Stomach (tissue), 9 donors: ENCODE measurements around the gene ABAT. TPM values are rescaled to one million over a fixed set of nuclear protein-coding genes. Genes with fewer than 3 reads are reported as not detected.

ENCODE experiments used
- DNase-seq, 2 donors: peaks; one replicate each; pipeline versions ENCODE4 v3.0.0 to v3.0.0-alpha.2; 2013 to 2019
- H3K27ac ChIP-seq, 5 donors: fragments of 200-600 bp in 4 of 5; sonication (generic) in 4 of 5; one replicate each; pipeline ENCODE4 v1.5.1; 2013 to 2019; ENCODE audit warnings: mild to moderate bottlenecking in 1 of 5, moderate library complexity in 1 of 5
- H3K27me3 ChIP-seq, 3 donors: fragments of 200-600 bp; sonication (generic); one replicate each; pipeline ENCODE4 v1.5.1; 2017 to 2019; ENCODE audit warnings: mixed run types in 1 of 3
- H3K36me3 ChIP-seq, 4 donors: fragments of 200-600 bp; sonication (generic); 1 replicate in 3 of 4; 2 replicates in 1 of 4; pipeline ENCODE4 v1.5.1; 2016 to 2019
- H3K4me1 ChIP-seq, 4 donors: fragments of 200-600 bp; sonication (generic); one replicate each; pipeline ENCODE4 v1.5.1; 2016 to 2019
- H3K4me3 ChIP-seq, 4 donors: fragments of 200-600 bp; sonication (generic) in 3 of 4; one replicate each; pipeline ENCODE4 v1.5.1; 2016 to 2019; ENCODE audit warnings: mild to moderate bottlenecking in 1 of 4
- H3K9me3 ChIP-seq, 4 donors: fragments of 200-600 bp; sonication (generic); one replicate each; pipeline ENCODE4 v1.5.1; 2016 to 2019
- CTCF ChIP-seq, 7 experiments: fragments of 450-650 bp in 4 of 7; fragments of 200-600 bp in 3 of 7; sonication (generic) in 3 of 7; IDR thresholded peaks; one replicate each; pipeline ENCODE4 v1.5.1; 2016 to 2019; ENCODE audit warnings: antibody characterized with exemption in 7 of 7, control low read depth in 2 of 7, mild to moderate bottlenecking in 1 of 7
- EP300 ChIP-seq: sonication (generic); formaldehyde crosslinking; IDR thresholded peaks from one replicate; pipeline ENCODE4 v1.6.1; 2017; ENCODE audit warnings: antibody characterized with exemption
- POLR2A ChIP-seq, 4 donors: fragments of 450-650 bp; IDR thresholded peaks; one replicate each; pipeline ENCODE4 v1.6.1; 2016; ENCODE audit warnings: antibody characterized with exemption in 4 of 4, control low read depth in 2 of 4, mild to moderate bottlenecking in 1 of 4, moderate library complexity in 1 of 4
- POLR2AphosphoS5 ChIP-seq, 3 donors: sonication (generic); formaldehyde crosslinking; IDR thresholded peaks; one replicate each; pipeline ENCODE4 v1.6.1; 2016; ENCODE audit warnings: antibody characterized with exemption in 3 of 3
- WGBS, 5 donors: extraction: QIAGEN DNeasy Blood & Tissue Kit in 3 of 5; methylation state at CpG; one replicate each; pipeline versions ENCODE4 v1.1.5 to v1.1.7; 2013 to 2018; 5-methylcytosine and 5-hydroxymethylcytosine counted together
- intact Hi-C: fragments of 100-400 bp; cut with DNase I; formaldehyde crosslinking; loops from one replicate; pipeline ENCODE4 v1.15.1; 2023; ENCODE audit warnings: low total_unique reads
- polyA plus RNA-seq, 3 donors: library from polyadenylated mRNA; stranded (reverse); fragments of 200-250 nt; gene quantifications; one replicate each; pipeline ENCODE4 v1.2.3, GENCODE V29; 2013
- total RNA-seq, 5 donors: library from RNA; depleted of rRNA; stranded (reverse); fragments of >200 nt; gene quantifications; one replicate each; pipeline versions ENCODE4 v1.1.0 to v1.2.3, GENCODE V29; 2014 to 2016
- donor health status: healthy with polysubstance abuse.
- donor health status: Bipolar disorder and iron deficiency.
- donor health status: healthy.

The ABAT gene
- total and polyA plus RNA-seq, 8 donors: 2.9 to 10.3 (median 5.3) TPM

GRCh38 chr16:8767176-8767575 lies 92.8 kb downstream of the ABAT start:
- Histone ChIP-seq H3K27me3 (no peaks in the 10 kb centered on the region), H3K9me3 (no peaks in the 10 kb centered on the region), H3K4me1 (no peaks in the 10 kb centered on the region), H3K36me3 (peaks cover 0 to 78% (median 48%) of the 10 kb centered on the region in 4 donors), H3K27ac (no peak overlapping the region), H3K4me3 (no peak overlapping the region)
- no peak for TF ChIP-seq EP300
- TF ChIP-seq POLR2AphosphoS5 (IDR thresholded peaks at IDR 0.05): no peak
- TF ChIP-seq CTCF (IDR thresholded peaks at IDR 0.05): no peak
- TF ChIP-seq POLR2A (IDR thresholded peaks at IDR 0.05): no peak
- DNase-seq: no peak
- WGBS, 5 donors: 92 to 97% (median 94%) methylated on average over 8 of the region's 8 CpGs
- intact Hi-C loops: no loop called here

- 95 to 99% (median 96%) methylated on average over 12 of the region's 12 CpGs for WGBS, 5 donors
- no peaks in the 10 kb centered on the region for H3K4me1 ChIP-seq
- H3K27ac ChIP-seq: no peak overlapping the region
- peaks cover 0 to 89% (median 53%) of the 10 kb centered on the region in 4 donors for H3K36me3 ChIP-seq
- H3K4me3 ChIP-seq: no peak overlapping the region
- no peaks in the 10 kb centered on the region for H3K9me3 ChIP-seq
- TF ChIP-seq EP300 (no peak), CTCF (IDR thresholded peaks at IDR 0.05) (no peak), POLR2A (IDR thresholded peaks at IDR 0.05) (no peak), POLR2AphosphoS5 (IDR thresholded peaks at IDR 0.05) (no peak)
- no peaks in the 10 kb centered on the region for H3K27me3 ChIP-seq
- intact Hi-C loops: no loop called here
- DNase-seq: no peak
Observed at GRCh38 chr16:8768283-8768682, 93.9 kb downstream of the ABAT start.

- intact Hi-C loops: no loop called here
- H3K9me3 ChIP-seq: no peaks in the 10 kb centered on the region
- no peak overlapping the region for H3K27ac ChIP-seq
- H3K36me3 ChIP-seq: peaks cover 0 to 91% (median 54%) of the 10 kb centered on the region in 4 donors
- DNase-seq: no peak
- no peaks in the 10 kb centered on the region for H3K27me3 ChIP-seq
- WGBS, 5 donors: 83 to 92% (median 89%) methylated on average over 12 of the region's 12 CpGs
- TF ChIP-seq EP300 (no peak), POLR2AphosphoS5 (IDR thresholded peaks at IDR 0.05) (no peak), CTCF (IDR thresholded peaks at IDR 0.05) (no peak), POLR2A (IDR thresholded peaks at IDR 0.05) (no peak)
- H3K4me1 ChIP-seq: no peaks in the 10 kb centered on the region
- no peak overlapping the region for H3K4me3 ChIP-seq
Observed at GRCh38 chr16:8768692-8769091, 94.3 kb downstream of the ABAT start.

DNA sequence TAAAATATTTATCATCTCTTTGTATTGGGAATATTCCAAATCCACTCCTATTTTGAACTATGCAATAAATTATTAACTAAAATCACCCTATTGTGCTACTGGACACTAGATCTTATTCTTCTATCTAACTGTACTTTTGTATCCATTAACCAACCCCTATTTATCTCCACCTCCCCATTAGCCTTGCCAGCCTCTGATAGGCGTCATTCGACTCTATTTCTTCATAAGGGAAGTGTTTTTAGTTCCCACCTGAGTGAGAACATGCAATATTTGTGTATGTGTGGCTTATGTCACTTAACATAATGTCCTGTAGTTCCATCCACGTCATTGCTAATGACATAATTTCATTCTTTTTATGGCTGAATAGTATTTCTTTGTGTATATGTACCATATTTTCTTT lies 99.1 kb downstream of the ABAT start:
- Histone ChIP-seq H3K4me3 (no peak overlapping the region), H3K27ac (no peak overlapping the region), H3K4me1 (no peaks in the 10 kb centered on the region), H3K27me3 (no peaks in the 10 kb centered on the region), H3K9me3 (no peaks in the 10 kb centered on the region), H3K36me3 (peaks cover 5 to 82% (median 54%) of the 10 kb centered on the region in 4 donors)
- 44 to 79% (median 57%) methylated on average over 3 of the region's 3 CpGs for WGBS, 5 donors
- TF ChIP-seq EP300 (no peak), POLR2A (IDR thresholded peaks at IDR 0.05) (no peak), CTCF (IDR thresholded peaks at IDR 0.05) (no peak), POLR2AphosphoS5 (IDR thresholded peaks at IDR 0.05) (no peak)
- DNase-seq: no peak
- intact Hi-C loops: no loop called here
